HG03060 (cell line): ENCODE results near the gene MAPK14.
A peak's percentile ranks its signal among the peaks of the same experiment; 100 is the strongest.

Experiments used
- ATAC-seq: cut with Tn5 transposase; IDR thresholded peaks from one replicate; pipeline ENCODE4 v1.9.1; 2021; ENCODE audit warnings: low read depth, moderate number of reproducible peaks; ENCODE audit not compliant: unreplicated experiment

Gene MAPK14

DNA sequence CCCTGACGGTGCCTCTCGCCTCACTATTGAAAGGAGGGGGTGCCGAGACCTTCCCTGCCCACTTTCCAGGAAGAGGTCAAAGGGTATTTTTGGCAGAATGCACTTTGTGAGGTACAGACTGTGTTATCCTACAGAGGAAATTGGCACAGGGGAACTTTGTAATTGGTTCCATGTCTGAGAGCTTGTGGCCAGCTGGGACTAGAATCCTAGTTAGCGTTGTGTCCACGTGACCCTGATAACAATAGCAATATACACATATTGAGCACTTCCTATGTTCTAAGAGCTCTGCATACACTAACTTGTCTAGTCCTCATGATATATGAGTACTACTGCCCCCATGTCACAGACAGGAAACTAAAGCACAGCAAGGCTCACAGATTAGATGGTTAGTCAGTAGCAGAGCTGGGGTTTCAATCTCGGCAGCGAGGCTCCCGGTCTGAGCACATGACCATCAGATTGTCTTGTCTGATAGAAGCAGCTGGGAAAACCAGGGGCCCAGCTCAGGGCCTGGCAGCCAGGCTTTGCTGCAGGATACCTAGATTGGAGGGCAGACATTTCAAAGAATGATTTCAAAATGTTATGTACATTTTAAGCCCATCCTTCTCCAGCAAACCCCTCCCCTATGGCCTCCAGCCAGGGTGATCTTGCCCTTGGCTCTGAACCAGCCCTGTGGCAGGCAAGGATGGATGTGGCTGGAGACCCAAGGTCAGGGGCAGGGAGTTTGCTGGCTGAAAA is 104.1 kb downstream of the MAPK14 start:
- ATAC-seq: peak; percentile 89

DNA sequence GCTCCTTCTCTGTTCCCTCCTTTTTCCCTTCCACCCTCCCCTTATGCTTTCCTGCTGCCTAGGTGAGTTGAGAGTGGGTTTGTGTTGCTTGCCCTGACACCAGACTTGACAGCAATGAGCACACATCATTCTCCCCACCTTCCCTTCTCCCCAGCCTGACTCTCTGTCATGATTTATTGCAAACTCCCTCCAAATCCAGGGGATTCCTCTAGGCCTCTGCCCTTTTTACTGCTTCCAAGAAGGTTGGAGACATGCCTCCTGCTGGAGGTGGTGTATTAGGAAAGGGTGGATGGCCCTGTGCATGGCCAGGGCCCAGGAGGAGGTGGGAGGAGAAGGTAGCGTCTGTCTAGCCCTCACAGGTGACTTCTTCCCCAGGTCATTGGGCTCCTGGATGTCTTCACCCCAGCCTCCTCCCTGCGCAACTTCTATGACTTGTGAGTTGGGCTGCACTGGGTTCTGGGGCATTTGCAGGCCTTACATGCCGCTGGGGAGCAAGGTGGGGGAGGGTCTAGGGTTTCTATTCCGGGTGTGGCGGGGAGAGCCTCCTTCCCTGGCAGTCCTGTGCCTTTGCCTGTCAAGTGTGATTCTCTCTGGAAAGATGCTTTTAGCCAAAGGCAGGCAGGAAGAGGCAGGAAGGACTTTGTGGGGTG is 104.8 kb downstream of the MAPK14 start:
- ATAC-seq: no peak

DNA sequence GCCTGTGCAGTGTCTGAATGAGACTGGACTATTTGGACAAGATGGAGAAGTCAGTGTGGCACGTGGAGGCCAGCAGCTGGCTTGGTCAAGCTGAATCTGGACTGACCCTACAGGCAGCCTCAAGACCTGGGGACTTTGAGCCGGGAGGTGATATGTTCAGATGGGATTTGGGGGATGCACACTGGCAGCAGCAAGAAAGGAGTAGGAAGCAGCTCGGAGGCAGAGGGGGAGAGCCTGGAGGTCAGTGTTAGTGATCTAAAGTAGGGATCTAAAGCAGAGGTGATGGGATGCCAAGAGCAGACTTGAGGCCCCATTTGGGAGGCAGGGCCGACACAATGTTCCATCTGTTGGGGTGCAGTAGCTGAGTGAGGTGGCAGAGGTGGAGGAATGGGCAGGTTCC is 105.5 kb downstream of the MAPK14 start:
- no peak for ATAC-seq

DNA sequence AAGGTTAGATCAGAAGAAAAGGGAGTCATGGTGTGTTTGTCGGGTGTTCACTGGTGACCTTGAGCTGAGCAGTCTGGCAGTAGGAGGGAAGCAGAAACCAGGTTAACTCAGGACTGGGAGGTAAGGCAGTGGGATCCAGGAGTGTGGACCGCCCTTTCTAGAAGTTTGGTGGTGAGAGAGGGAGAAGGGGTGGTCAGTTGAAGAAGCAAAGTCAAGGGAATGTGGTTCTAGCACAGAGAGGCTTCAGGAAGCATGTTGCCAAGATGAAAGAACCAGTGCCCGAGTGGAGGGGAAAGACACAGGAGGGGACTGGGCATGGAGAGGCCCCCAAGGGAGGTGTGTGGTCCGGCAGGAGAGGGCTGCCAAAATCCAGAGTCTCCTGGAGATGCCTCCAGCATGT is 106.3 kb downstream of the MAPK14 start:
- ATAC-seq: no peak

DNA sequence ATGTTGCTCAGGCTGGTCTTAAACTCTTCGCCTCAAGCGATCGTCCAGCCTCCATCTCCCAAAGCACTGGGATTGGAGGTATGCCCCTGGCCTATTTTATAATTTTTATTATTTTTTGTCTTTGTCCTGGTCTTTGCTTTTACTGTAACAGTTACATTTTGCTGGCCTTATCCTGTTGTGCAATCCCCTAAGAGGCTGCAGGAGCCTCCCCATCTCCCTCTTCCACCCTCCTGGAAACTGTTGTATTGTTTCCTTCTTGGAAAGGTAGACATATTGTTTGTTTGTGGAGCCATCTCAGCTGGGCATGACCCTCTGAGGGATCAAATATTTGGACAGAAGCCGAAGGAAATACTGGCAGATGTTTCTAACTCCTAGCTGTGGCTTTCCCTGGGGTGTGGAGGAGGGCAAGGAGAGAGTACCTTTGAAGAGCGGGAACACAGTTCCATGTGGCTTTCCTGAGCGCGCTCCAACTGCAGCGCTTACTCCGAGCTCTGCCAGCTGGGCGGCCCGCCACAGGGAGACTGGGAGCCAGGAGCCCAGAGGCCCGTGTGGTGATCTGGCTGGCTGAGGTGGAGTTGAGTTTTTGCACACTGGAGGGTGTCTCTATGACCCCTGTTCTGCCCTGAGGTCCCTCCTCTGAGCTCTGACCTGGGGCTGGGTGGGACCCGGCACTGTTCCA is 107.6 kb downstream of the MAPK14 start:
- ATAC-seq: no peak

DNA sequence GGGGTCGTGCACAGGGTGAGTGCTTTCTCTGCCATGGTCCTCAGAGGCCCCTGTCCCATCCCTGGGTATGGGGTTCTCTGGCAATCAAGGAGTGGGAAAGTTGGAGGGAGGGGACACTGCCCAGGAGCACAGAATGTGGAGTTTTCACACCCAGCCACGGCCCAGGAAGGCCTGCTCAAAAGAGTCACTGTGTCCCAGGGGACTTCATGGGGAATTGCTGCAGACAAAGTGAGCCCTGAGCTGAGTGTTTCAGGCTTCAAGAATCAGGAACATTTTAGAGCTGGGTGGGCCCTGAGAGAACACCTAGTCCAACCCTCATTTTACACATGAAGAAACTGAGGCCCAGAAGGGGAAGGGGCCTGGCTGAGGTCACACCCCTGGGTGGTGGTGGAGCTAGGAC is 108.4 kb downstream of the MAPK14 start:
- no peak for ATAC-seq

DNA sequence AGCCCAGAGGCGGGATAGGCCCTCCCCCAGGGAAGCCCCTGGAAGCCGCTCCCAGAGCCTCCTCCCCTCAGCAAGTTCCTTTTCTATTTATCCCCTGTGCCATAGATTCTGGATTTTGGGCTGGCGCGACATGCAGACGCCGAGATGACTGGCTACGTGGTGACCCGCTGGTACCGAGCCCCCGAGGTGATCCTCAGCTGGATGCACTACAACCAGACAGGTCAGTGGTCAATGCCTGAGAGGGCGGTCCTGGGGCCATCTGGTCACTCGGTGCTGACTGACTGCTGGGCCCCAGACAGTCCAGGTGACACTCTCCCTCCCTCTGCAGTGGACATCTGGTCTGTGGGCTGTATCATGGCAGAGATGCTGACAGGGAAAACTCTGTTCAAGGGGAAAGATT is 108.9 kb downstream of the MAPK14 start:
- ATAC-seq: no peak

DNA sequence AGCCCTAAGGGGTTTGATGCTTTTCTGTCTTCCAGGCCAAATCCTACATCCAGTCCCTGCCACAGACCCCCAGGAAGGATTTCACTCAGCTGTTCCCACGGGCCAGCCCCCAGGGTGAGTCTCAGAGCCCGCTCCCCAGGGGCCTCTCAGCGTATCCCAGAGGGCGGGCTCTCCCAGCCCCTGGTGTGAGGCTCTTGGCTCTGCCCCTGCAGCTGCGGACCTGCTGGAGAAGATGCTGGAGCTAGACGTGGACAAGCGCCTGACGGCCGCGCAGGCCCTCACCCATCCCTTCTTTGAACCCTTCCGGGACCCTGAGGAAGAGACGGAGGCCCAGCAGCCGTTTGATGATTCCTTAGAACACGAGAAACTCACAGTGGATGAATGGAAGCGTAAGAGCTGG is 111.1 kb downstream of the MAPK14 start:
- ATAC-seq: no peak

DNA sequence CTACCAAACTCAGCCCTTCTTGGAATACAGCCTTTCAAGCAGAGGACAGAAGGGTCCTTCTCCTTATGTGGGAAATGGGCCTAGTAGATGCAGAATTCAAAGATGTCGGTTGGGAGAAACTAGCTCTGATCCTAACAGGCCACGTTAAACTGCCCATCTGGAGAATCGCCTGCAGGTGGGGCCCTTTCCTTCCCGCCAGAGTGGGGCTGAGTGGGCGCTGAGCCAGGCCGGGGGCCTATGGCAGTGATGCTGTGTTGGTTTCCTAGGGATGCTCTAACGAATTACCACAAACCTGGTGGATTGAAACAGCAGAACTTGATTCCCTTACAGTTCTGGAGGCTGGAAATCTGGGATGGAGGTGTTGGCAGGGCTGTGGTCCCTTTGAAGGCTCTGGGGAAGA is 111.8 kb downstream of the MAPK14 start:
- no peak for ATAC-seq

DNA sequence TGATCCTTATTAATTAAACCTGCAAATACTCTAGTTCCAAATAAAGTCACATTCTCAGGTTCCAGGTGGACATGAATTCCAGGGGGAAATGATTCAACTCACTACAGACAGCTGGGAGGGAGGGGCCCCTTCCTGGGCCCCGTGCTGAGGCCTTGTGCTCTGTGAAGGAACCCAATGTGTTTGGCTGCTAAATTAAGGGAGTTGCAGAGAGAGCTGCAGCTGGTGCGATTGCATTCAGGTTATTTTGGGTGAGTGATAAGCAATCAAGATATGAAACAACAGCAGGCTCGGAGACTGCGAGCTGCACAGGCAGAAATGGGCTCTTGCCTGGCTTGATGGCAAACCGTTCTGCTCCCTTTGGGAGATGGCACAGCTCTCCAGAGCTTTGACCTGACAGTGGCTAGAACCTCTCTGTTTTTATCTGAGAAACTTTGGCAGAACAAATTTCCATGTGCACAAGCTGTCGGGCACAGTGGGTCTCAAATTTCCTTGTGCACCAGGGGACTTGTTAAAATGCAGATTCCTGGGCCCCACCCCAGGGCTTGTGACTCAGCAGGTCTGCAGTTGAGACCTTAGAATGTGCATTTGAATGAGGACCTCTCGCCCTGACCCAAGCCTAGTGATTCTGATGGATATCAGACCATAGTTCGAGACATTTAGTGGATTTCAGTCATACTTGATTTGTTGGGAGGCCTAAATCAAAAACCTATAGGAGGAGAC is 112.5 kb downstream of the MAPK14 start:
- no peak for ATAC-seq

DNA sequence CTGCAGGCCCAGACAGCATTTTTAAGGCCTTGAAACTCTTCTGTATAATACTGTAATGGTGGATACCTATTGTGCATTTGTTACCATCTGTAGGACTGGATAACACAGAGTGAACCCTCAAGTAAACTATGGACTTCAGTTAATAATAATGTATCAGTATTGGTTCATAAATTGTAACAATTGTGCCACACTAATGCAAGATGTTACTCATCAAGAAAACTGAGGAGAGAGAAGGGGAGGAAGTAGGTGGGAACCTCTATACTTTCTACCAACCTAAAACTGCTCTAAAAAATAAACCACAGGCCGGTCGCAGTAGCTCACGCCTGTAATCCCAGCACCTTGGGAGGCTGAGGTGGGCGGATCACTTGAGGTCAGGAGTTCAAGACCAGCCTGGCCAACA is 113.5 kb downstream of the MAPK14 start:
- no peak for ATAC-seq

DNA sequence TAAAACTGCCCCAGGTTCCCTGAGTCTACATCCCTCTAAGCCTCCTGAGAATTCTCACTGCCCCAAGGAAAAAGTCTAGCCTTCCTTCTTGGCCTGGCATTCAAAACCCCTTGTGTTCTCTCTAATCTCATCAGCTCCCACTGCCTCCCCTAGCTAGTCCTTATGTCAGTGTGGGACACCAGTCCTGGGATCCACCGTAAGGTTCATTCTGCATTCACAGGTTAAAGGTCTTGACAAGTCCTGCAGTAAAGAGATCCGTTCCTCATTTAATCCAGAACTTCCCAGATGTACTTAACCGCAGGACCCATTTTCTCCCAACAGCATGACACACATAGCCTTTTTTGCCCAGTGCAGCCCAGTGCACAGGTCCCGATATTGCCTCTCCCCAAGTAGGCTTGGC is 114.4 kb downstream of the MAPK14 start:
- no peak for ATAC-seq

DNA sequence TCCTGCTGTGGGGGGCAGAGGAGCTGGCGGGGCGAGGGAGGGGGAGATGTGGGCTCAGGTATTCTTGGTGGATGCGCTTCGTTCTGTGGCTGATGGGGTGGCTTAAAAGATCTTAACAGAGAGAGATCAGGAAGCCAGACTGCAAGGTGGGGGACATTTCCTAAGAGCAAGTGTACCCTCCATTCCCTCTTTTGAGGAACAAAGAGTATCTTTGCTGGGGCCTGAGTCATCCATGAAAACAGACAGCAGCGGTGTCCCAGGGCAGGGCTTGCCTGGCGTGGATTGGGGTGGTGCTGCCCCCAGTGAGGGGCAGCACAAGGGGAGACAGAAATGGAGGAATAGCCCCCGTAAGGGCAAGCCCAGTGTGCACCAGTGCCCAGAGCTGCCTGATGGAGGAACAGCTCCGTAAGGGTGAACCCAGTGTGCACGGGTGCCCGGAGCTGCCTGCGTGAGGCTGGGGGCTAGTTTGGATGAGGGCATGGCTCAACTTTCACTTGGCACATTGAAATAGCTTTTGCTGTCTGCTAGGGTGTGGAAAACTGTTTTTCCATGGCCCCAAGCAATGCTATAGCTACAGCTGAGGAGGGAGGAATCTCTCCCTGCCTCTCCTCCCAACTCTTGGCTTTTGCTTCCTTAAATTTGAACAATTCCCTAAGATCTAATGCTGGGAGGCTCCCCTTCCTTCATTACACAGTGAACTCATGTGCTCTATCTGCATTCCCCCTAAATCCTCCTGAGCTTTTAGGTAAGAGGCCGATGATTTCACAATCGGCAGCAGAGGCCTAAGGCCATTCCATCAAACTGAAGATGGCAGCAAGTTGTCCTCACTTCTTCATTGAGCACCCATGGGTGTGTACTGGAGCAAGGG is 115.6 kb downstream of the MAPK14 start:
- no peak for ATAC-seq

DNA sequence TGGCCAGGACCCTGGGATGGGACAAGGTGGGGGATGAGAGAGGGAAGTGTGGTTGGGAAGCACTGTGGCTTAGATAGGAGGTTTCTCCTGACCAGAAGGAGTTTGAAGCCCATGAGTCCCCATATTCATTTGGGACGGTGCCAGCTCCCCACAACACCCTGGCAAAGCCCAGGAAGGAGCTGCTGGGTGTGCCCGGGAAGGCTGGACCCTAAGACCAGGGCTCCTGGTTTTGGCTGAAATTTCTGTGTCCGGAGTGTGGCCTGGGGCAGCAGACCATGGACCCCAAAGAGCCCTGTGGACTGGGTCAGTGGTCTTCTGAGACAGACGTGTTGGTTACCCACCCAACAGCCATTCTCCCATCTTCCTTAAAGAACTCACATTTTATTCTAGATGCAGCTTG is 117.9 kb downstream of the MAPK14 start:
- ATAC-seq: no peak

DNA sequence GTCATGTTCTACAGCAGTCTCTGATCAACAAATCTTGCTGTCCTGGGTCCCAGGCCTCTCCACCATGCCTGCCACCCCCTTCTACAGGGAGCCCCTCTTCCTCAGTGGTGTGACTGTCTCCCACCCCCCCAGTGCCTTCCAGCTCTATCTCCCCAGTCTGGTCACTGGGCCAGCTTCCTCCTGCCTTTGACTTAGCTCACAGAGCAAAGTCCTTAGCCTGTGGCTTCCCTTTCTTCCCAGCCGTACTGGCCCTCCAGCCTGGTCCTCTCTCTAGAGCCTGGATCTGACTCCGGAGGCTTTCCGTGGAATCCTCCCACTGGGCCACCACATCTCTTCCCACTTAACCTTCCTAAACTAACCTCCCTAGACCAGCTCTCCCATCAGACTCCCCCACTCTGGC is 119.7 kb downstream of the MAPK14 start:
- ATAC-seq: no peak

DNA sequence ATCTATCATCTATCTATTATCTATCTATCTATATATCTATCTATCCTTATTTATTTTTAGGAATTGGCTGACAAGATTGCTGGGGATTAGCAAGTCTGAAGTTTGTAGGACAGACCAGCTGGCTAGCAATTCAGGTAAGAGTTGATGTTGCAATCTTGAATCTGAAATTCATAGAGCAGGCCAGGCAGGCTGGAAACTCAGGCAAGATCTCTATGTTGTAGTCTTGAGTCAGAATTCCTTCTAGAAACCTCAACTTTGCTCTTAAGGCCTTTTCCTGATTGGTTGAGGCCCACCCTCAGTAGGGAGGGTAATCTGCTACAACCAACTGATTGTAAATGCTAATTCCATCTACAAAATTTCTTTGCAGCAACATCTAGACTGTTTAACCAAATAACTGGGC is 121.9 kb downstream of the MAPK14 start:
- ATAC-seq: no peak

DNA sequence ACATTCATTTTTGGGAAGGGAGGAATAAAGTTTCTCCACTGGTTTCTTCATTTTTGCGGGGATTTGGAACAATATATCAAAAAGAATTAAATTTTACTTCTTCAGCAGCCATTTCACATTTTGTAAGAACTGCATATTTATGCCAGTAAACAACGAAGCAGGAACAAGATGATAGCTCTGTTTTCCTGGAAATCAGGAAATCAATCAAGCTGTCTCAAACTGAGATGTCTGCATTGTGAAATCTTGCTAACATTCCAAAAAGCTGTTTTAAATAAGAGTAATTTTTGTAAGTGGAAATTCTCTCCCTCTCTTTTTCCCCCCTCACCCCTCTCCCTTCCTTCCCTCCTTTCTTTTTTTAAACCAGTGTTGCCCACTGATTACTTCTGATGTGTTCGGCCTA is 122.7 kb downstream of the MAPK14 start:
- ATAC-seq: no peak

DNA sequence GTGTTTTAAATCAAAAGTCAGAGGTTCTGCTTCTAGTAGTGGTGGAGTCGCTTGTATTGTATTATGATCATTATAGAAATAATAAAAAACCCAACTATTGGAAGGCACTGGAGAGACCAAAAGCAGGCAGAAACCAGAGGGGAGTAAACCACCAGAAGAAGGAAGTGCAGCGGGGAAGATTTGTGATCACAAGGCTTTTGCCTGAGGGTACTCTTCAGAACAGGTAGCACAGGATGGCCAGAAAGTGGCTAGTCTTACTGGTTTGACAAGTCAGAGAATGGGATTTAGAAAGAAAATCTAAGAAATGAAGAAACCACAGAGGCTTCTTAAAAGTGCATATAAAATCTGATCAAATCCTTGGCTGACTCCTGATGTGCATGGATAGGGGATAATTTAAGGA is 126.7 kb downstream of the MAPK14 start:
- ATAC-seq: no peak

DNA sequence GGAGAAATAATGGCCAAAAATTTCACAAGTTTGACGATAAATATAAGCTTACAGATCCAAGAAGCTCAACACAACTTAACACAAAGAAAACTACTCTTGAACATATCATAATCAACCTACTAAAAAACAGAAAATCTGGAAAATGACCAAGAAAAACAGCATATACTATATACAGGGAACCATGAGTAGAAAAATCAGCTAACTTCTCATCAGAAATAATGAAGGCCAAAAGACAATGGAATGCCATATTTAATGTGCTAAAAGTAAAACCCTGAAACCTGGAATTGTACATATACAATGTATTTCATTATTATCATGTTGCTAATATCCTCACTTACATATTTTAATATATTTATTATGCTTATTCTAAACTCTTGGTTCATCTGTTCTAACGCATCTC is 128.1 kb downstream of the MAPK14 start:
- ATAC-seq: no peak

DNA sequence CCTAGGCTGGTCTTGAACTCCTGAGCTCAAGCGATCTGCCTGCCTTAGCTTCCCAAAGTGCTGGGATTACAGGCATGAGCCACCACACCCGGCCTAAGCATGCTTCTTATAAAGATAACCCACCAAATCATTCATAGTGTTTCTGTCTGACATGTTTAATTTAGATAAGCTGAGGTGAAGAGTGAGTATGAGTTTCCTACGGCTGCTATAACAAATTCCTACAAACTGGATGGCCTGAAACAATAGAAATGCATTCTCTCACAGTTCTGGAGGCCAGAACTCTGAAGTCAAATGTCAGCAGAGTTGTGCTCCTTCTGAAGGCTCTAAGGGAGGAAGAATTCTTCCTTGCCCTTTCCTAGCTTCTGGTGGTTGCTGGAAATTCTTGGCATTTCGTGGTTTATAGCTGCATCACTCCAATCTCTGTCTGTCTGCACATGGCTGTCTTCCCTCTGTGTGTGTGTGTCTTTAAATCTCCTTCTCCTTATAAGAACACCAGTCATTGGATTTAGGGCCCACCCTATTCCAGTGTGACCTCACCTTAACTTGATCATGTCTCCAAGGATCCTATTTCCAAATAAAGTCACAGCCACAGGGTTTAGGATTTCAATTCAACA is 132.6 kb downstream of the MAPK14 start:
- no peak for ATAC-seq
